GM19099 (cell line): ENCODE data around the gene HRC.
A peak's percentile ranks its signal among the peaks of the same experiment; 100 is the strongest.

Experiments
- POLR2A ChIP-seq: IDR thresholded peaks from 3 replicates; pipeline ENCODE4 v1.6.1; 2011; ENCODE audit warnings: low read depth; ENCODE audit not compliant: insufficient read length; ENCODE audit errors: extremely low read depth

Gene HRC

GRCh38 chr19:49110567-49110966, 44.6 kb downstream of the HRC start:
- TF ChIP-seq POLR2A, result no peak

GRCh38 chr19:49109569-49110233, 45.5 kb downstream of the HRC start:
- peak; percentile 7 for TF ChIP-seq POLR2A

GRCh38 chr19:49109051-49109450, 46.1 kb downstream of the HRC start:
- TF ChIP-seq POLR2A, result peak; percentile 10

- no peak for TF ChIP-seq POLR2A
Observed at GRCh38 chr19:49107625-49108459, 47.4 kb downstream of the HRC start.

- TF ChIP-seq POLR2A, result no peak
Observed at GRCh38 chr19:49106648-49107135, 48.5 kb downstream of the HRC start.

GRCh38 chr19:49104229-49104864, 50.8 kb downstream of the HRC start:
- TF ChIP-seq POLR2A, result no peak

- no peak for TF ChIP-seq POLR2A
Observed at GRCh38 chr19:49103331-49104085, 51.7 kb downstream of the HRC start.

- no peak for TF ChIP-seq POLR2A
Observed at GRCh38 chr19:49102303-49102702, 52.9 kb downstream of the HRC start.
